ENCODE data around the gene KLHL17.
"Not testable (repeated sequence)": the region's sequence is repeated elsewhere in the genome, so short reads cannot be mapped to it uniquely, and the experiment has no call there.

Gene KLHL17

DNA sequence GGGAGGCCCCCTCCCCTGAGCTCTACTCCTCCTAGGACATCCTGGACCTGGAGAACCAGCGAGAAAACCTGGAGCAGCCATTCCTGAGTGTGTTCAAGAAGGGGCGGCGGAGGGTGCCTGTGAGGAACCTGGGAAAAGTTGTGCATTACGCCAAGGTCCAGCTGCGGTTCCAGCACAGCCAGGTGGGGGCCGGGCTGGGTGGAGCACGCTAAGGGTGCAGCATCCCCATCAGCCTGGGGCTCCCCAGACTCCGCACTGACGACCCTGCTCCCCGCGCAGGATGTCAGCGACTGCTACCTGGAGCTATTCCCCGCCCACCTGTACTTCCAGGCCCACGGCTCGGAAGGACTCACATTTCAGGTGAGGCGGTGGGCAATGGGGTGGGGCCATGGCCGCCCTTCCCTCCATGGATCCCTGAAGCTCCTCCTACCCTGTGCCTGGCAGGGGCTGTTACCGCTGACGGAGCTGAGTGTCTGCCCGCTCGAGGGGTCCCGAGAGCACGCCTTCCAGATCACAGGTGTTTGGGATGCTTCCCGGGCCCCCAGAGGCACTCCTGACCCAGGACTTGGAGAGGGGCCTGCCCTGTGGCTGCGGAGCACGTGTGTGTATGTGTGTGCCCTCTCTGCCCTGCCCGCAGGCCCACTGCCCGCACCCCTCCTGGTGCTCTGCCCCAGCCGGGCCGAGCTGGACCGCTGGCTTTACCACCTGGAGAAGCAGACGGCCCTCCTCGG lies 10.0 kb downstream of the KLHL17 start:
- DNase-seq = no peak

DNA sequence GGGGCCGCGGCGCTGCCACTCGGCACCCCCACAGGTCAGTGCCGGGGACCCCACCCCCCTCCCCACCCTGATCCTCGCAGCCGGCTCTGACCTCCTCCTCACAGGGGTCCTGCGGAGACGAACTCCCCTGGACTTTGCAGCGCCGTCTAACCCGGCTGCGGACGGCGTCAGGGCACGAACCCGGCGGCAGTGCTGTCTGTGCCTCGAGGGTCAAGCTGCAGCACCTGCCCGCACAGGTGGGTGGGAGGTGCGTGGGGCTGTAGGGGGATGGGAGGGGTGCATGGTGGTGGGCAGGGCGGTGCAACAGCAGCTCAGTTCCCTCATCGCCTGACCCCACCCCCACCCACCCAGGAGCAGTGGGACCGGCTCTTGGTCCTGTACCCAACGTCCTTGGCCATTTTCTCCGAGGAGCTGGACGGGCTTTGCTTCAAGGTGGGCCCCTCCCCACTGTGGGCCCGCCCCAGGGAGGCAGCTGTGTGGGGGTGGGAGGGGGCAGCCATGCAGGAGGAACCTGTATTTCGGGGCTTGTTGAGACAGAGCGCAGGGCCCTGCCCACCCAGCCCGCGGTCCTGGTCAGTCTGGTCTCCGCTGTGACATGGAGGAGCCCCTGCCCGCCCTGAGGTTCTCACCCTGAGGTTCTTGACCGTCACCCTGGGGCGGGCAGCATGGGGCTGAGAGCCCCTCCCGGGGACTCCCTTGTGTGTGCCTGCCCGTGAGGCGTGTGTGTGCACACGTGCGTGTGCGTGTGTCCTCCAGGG lies 10.8 kb downstream of the KLHL17 start:
- DNase-seq = no peak

DNA sequence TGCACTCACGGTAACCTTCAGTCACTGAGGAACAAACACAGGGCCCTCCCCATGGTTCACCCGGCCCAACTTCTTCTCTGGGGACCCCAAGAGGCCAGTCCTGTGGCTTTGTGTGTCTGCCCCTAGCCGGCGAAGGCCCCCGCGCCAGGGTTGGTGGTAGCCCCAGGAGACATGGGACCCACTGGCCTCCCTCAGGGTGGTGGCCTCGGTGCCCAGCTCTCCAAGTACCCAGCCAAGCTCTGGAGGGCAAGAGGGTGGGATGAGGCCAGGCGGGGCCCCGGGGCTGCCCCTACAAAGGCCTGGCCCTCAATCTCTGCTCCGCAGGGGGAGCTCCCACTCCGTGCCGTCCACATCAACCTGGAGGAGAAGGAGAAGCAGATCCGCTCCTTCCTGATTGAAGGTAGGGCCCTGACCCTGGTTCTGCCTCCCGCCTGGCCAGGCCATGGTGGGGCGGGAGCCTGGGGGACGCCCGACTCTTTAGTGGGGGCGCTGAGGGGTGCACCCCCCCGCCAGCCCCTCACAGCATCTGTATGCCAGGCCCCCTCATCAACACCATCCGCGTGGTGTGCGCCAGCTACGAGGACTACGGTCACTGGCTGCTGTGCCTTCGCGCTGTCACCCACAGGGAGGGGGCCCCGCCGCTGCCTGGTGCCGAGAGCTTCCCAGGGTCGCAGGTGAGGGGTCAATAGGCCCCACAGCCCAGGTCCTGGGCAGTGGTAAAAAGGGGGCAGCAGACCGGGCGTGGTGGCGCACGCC lies 11.5 kb downstream of the KLHL17 start:
- DNase-seq = no peak

DNA sequence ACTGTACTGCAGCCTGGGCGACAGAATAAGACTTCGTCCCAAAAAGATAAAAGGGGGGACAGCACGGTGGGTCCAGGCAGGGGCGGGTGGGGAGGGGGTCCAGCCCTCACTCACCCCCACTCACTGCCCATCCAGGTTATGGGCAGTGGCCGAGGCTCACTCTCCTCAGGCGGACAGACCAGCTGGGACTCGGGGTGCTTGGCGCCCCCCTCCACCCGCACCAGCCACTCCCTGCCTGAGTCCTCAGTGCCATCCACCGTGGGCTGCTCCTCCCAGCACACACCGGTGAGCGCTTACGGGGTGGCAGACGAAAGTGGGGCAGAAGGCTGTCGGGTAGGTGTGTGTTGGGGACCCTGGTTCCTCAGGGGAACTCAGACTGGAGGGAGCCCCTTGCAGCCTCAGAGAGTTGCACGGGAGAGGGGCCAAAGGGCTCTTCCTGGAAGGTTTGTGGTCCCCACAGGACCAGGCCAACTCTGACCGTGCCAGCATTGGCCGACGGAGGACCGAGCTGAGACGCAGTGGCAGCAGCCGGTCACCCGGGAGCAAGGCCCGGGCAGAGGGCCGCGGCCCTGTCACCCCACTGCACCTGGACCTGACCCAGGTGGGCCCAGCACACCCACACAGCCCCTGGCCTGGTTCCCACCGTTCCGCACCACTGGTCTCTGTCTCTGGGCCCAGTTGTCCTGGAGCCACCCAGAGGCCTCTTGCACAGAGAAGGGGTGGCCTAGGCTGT lies 12.5 kb downstream of the KLHL17 start:
- no peak for DNase-seq

DNA sequence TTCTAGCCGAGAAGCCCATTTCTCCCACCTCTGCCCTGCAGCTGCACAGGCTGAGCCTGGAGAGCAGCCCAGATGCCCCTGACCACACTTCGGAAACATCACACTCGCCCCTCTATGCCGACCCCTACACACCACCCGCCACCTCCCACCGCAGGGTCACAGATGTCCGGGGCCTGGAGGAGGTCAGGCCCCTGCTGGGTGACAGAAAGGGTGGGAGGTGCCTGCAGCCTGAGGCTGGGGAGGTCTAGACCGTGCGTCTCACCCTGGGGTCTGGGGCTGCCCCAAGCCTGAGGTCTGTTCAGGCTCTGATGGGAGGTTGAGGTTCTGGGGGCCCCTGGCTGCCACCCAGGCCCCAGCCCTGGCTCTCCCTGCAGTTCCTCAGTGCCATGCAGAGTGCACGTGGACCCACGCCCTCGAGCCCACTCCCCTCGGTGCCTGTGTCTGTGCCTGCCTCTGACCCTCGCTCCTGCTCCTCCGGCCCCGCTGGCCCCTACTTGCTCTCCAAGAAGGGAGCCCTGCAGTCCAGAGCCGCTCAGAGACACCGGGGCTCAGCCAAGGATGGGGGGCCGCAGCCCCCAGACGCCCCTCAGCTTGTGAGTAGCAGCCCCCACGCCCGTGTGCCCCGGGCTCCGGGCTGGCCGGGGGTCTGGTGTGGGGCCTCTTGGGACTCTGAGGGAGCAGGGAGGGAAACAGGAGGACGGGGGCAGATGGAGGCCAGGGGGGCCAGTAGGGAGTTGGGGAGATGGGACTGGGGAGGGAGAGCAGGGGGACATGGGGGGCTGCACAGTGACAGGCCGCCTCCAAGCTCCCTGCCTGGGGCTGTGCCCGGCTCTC lies 13.3 kb downstream of the KLHL17 start:
- DNase-seq = no peak

DNA sequence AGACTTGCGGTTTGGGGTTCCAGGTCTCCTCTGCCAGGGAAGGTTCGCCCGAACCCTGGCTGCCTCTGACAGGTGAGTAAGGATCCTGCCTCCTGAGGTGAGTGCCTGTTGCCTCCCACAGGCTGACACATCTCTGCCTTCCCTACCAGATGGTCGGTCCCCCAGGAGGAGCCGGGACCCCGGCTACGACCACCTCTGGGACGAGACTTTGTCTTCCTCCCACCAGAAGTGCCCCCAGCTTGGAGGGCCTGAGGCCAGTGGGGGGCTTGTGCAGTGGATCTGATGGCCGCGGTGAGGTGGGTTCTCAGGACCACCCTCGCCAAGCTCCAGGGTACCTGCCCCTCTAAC lies 13.9 kb downstream of the KLHL17 start:
- no peak for DNase-seq

DNA sequence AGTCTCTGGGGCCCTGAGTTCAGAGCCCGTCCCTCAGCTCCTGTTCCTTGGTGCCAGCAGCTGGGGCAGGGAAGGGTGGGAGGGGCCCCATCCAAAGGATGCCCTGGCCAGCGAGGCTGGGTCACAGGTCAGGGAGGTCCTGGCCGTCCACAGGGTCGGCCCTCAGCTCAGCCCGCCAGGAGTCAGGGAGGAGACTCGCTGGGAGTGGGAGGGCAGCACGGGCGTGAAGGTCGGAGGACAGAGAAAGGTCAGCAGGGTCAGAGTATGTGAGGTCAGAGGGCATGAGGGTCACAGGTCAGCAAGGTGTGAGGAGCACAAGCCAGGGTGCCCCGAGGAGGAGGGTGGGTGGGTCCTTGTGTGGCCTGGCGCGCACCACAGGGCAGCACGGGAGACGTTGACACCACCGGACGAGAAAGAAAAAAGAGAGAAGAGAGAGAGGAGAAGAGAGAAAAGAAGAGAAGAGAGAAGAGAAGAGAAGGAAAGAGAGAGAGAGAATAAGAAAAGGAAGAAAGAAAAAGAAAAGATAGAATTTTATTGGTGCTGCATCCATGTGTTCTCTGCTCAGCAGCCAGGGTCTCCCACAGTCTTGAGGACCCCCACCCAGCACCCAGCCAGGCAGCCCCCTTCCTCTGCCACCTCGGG lies 14.4 kb downstream of the KLHL17 start:
- DNase-seq = no peak

DNA sequence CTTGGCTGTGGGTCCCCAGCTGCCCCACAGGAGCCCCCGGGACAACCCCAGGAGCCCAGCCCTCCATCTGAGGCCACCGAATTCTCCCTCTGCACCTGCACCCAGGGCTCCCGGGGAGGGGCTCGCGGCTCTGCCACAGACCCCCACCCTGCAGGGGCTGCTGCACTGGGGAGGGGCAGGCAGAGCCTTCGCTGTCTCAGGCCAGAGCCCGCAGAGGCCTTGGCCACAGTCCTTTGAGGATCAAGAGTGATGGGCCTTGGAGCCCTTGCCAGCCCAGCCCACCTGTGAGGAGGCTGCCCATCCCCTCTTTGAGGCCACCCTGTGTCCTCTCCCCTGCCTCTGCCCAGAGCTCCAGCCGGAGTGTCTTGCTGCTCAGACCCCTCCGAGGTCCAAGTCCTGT lies 15.0 kb downstream of the KLHL17 start:
- no peak for DNase-seq

DNA sequence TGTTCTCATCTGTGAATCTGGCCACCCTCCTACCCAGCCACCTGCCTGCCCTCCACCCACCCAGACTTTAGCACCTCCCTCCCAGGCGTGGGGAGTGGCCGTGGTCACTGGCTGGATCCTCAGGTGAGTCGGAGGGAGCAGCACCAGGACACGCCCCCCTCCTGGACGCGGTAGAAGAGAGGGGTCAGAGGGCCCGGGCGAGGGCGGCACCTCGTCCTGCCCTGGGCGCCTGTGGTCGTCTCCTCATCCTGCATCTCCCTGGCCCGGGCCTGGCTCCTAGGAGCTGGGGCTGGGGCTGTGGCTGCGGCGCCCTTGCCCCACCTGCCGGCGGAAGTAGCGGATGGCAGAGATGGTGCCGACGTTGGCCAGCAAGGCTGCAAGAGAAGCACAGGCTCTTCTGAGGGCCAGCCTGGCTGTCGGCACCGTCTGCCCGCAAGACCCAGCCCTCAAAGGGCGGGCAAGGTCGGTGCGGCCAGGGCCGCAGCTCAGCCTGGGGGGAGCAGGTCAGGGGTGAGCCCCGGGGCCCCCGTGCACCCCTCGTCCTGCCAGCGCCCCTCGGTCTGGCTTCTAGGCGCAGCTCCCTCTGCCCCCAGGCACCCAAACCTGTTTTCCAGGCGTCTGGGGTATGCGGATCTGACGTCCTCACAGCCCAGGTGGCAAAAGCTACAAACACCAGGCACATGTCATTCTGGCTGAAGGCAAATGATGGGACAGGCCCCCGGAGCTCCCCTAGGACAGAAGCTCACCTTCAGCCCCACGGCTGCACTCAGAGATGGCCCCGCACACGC lies 15.7 kb downstream of the KLHL17 start:
- DNase-seq = peak; percentile 56

DNA sequence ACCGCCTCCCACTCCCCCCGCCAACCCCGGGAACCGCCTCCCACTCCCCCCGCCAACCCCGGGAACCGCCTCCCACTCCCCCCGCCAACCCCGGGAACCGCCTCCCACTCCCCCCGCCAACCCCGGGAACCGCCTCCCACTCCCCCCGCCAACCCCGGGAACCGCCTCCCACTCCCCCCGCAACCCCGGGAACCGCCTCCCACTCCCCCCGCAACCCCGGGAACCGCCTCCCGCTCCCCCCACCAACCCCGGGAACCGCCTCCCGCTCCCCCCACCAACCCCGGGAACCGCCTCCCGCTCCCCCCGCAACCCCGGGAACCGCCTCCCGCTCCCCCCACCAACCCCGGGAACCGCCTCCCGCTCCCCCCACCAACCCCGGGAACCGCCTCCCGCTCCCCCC lies 16.4 kb downstream of the KLHL17 start:
- not testable (repeated sequence) for DNase-seq

DNA sequence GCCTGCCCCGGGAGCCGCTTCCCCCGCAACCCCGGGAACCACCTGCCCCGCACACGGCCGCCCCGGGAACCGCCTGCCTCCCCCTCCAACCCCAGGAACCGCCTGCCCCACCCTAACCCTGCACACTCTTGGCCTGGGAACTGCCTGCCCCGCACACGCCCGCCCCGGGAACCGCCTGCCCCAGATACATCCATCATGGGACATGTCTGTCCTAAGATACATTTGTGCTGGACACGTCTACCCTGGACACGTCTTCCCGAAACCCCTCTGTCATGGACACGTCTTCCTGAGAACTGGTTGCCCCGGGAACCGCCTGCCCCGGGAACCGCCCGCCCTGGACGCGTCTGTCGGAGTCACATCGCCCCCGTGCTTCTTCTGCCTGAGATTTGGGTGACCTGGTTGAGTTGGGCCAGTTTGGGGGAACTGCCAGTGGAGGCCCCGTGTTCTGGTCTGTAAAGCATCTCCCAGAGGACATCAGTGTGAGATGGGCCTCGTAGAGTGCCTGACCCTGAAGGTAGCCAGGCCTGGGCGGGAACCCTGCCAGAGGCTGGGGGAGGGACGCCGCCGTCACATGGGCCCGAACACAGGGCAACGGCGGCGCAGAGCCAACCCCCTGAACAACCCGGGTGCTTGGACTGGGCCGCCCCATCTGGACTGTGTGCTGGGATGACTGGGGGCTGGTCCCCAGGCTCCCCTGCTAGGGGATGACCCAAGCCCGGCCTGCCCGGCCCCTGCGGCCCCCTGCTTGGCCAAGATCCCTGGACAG lies 17.9 kb downstream of the KLHL17 start:
- no peak for DNase-seq

DNA sequence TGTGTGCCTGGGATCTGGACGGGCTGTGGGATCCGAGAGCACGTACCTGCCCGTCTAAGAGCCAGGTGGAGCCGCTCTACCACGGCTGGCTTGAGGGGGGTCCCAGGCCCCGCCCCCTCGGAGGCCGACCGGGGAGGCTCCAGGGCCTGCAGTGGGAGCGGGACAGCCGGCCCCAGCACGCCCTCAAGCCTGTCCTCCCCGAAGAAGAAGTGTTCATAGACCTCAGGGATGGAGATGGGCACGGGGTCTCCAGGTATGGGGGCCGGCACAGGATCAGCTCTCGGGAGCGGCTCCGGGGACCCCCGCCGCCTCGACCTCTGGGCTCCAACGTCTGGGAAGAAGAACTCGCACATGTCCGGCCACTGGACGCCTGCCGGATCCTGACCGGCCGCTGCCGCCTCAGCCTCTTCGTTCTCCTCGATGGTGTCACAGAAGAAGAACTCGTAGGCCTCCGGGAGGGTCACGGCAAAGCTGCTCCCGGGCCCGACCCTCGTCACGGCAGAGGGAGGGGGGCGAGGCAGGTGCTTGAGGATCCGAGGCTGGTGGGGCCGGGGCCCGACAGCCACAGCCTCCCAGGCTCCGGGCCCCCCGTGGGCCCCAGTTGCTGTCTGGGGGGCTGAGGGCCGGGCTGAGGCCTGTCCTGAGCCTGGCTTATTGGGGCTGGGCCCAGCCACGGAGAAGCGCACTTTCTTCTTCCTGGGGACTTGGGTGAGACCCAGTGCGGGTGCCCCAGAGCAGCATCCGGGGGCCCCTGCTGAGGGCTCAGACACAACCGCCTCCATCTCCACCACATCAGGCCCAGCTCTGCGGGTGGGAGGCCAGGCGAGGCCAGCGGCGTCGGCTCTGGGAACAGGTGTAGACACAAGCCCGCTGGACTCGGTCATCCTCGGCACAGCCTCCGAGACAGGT lies 18.7 kb downstream of the KLHL17 start:
- no peak for DNase-seq

DNA sequence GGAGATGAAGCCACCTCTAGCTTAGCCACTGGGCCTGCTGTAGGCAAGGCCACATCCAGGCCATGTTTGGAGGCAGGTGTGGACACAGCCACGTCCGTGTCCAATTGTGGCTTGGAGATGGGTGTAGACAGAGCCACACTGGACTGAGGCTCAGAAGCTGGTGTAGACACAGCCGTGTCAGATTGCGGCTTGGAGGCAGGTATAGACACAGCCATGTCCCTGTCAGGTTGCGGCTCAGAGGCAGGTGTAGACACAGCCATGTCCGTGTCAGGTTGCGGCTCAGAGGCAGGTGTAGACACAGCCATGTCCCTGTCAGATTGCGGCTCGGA lies 19.3 kb downstream of the KLHL17 start:
- DNase-seq = no peak

DNA sequence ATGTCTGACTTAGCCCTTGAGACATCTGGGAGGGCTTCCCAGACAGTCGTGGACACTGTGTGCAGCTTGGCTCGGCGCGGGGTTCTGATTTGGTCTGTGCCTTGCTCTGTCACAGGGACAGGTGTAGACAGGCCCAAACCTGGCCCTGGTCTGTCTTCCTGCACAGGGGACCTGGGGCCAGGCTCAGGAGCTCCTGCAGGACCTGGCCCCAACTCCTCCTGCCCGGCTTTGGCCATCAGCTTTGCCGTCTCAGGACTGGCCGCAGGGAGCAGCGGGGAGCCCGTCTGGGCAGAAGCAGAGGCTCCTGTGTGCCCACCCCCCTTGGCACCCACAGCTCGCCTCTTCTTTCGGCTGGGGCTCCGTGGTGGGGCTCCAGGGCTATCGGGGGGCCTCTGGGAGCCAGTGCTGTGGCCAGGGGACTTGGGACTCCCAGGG lies 19.8 kb downstream of the KLHL17 start:
- no peak for DNase-seq

DNA sequence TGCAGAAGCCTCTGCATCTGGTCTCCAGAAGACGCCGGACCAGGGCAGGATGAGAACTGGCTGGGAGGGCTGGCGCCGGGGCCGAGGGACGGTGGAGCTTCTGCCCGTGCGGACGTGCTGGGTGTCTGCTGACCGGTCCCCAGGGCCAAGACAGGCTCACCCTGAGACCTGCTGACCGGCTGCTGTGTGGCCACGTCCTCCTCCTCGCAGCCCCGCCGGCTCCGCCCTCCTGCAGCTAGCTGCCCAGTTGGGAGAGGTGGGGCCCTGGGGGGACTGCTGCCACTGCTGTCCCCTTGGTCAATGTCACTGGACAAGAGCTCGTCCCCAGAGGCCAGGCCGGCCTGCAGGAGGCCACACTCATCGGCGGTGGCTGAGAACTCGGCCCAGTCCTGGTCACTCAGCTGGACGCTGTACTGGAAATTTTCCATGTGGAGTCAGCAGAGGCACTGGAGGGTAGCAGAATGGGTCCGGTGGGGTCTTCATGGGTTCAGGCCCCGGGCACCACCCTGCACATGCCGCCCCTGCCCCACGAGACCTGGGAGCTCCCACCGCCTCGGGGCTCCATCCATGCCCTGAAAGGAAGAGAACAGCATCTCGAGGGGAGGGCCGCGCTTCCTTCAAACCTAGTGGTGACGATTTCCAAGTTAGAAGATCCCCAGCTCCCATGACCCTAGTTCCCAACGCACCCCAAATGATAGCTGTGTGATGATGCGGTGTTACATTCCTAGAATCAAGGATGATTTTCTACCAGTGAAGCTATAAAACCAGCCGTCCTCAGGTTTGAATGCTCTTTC lies 20.4 kb downstream of the KLHL17 start:
- DNase-seq = no peak

DNA sequence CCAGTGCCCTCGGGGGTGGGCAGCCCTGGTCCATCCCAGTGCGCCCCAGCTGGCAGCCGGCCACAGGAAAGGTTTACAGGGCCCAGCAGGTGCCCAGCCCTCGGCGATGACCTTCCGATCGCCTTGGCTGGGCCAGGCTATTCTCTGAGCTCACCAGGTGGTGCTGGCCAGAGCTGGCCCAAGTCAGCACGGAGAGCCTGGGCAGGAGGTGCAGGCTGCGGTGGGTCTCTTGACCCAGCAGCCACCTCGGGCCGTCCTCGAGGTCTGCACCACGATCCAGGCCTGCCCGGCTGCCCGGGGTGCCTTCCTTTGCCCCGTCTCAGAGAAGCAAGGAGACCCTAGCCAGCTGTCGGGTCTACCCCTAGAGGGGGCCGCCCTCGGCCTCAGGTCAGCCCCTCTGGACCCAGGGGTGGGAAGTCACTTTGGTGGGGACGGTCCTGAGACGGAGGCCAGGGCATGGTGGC lies 21.1 kb downstream of the KLHL17 start:
- no peak for DNase-seq

DNA sequence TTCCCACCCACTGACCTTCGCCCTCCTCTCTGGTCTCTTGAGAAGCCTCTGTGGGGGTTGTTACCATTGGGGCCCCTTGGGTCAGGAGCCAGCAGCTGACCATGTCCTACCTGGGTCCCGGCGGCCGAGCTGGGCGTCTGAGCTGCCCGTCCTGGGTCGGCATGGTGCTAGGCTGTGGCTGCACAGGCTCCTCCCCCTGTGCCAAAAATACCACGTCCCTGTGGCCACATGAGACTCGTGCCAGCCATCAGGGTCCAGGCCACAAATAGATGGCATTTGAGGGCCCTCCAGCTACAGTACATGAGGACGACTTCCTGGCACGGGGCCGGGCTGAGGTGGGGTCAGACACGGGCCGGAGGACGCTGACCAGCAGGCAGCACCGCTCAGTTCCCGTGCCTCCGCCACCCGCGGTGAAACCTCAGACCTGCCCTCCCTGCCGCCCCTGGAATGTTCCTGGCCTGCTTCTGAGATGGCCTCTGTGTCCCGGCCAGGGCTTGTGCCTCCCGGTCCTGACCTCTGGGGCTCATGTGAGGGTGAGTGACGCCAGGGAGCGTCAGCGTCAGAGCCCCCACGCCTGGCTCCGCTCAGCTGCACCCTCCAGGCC lies 21.7 kb downstream of the KLHL17 start, which contains the start of gene PERM1:
Gene PERM1 (minus strand): TSS at position 139 of the 604 bp plus-strand sequence. CDS start 1,064 bp downstream, outside the sequence.
- DNase-seq = no peak

Data from activated naive CD4-positive, alpha-beta T cell treated with Interleukin-2 at 50 U/mL for 16 hours (primary cell).